Measurements from ENCODE around the gene SPATA45. TPM values are rescaled to one million over a fixed set of nuclear protein-coding genes. Genes with fewer than 3 reads are reported as not detected.

Gene SPATA45
- total RNA-seq, 1 experiment from 2014 or later: not detected

- BruUV-seq (replicated peaks): no TSS peak
Observed at GRCh38 chr1:212857992-212858460, 10.6 kb upstream of the SPATA45 start, which contains the start of gene FLVCR1. Gene FLVCR1 (plus strand): TSS chr1:212858275. CDS start chr1:212858453, 178 bp downstream.

GRCh38 chr1:212856755-212857154 lies 9.3 kb upstream of the SPATA45 start:
- peaks cover 42% of the 10 kb centered on the region for H3K79me2 ChIP-seq (ENCODE audit: low read length)
- H3K27me3 ChIP-seq (ENCODE audit: low read length): no peaks in the 10 kb centered on the region
- no peak overlapping the region for H3K27ac ChIP-seq (ENCODE audit: low read length)
- H3K36me3 ChIP-seq (ENCODE audit: low read depth, low read length): peaks cover 5% of the 10 kb centered on the region; the same call in 1 of the 2 replicates
- TF ChIP-seq EZH2 (IDR thresholded peaks at IDR 0.05; ENCODE audit: low read length, unreplicated experiment) (no peak), EZH2phosphoT487 (IDR thresholded peaks at IDR 0.05; ENCODE audit: borderline replicate concordance, low read length) (no peak)
- peaks cover 11% of the 10 kb centered on the region for H4K20me1 ChIP-seq (ENCODE audit: low read length)
- DNase-seq (no peak), ATAC-seq (no peak)
- POLR2A ChIA-PET (ENCODE audit: unreplicated experiment): interaction anchor here (0.6 kb wide), 1 partner anchor 12 kb away, joined by 6 read pairs; no protein-coding TSS in a partner anchor
- peak overlapping the region; percentile 92 for H3K4me3 ChIP-seq (ENCODE audit: low read length)
- peak overlapping the region; percentile 91 for H3K4me2 ChIP-seq (ENCODE audit: low read length)
- no peak overlapping the region; the same call in 1 of the 2 replicates for H3K9ac ChIP-seq (ENCODE audit: low read length)
- H3K9me3 ChIP-seq (ENCODE audit: low read length): no peaks in the 10 kb centered on the region
- BruUV-seq (replicated peaks): no TSS peak
- H3K4me1 ChIP-seq (ENCODE audit: insufficient read depth, low read length): peaks cover 26% of the 10 kb centered on the region
- 0 out of 2 replicates have a peak overlapping the region, but pooled peaks have one; percentile 83 for H2AFZ ChIP-seq (ENCODE audit: low read length)
- H3F3A ChIP-seq (ENCODE audit: low read length, unreplicated experiment): no peaks in the 10 kb centered on the region
- no peaks in the 10 kb centered on the region for H3K9me2 ChIP-seq (replicated peaks; ENCODE audit: low read length)
- intact Hi-C loops (cut with micrococcal nuclease): loop anchor here (5.0 kb wide), 4 partner anchors 96 to 211 kb away; partner anchors contain the start of genes ANGEL2 and VASH2
- CTCF ChIA-PET: no interaction called here

More at GRCh38 chr1:212857992-212858460, 10.6 kb upstream of the SPATA45 start, which contains the start of gene FLVCR1:
- peak within 1 kb of the TSS; percentile 83 for H2AFZ ChIP-seq (ENCODE audit: low read length)
- H3K27ac ChIP-seq (ENCODE audit: low read length): peak within 1 kb of the TSS; percentile 37
- DNase-seq (peak; percentile 98), ATAC-seq (peak; percentile 92)
- no peaks in the 10 kb centered on the region for H3K27me3 ChIP-seq (ENCODE audit: low read length)
- ChIA-PET CTCF (no interaction called here), POLR2A (ENCODE audit: unreplicated experiment) (interaction anchor here (0.6 to 1.0 kb wide), 9 partner anchors 9 to 1138 kb away, joined by 3 to 12 read pairs (median 4); partner anchors contain the start of gene SPATA45)
- TF ChIP-seq EZH2phosphoT487 (IDR thresholded peaks at IDR 0.05; ENCODE audit: borderline replicate concordance, low read length): no peak
- TF ChIP-seq CTCF (conservative IDR thresholded peaks at IDR 0.05; ENCODE audit: low read depth, low read length): no peak
- no peak for TF ChIP-seq EZH2 (IDR thresholded peaks at IDR 0.05; ENCODE audit: low read length, unreplicated experiment)
- peaks cover 31% of the 10 kb centered on the region for H3K4me1 ChIP-seq (ENCODE audit: insufficient read depth, low read length)
- no peaks in the 10 kb centered on the region for H3F3A ChIP-seq (ENCODE audit: low read length, unreplicated experiment)
- H3K4me2 ChIP-seq (ENCODE audit: low read length): peak within 1 kb of the TSS; percentile 91
- no peaks in the 10 kb centered on the region for H3K9me3 ChIP-seq (ENCODE audit: low read length)
- H4K20me1 ChIP-seq (ENCODE audit: low read length): peaks cover 17% of the 10 kb centered on the region
- H3K9me2 ChIP-seq (replicated peaks; ENCODE audit: low read length): no peaks in the 10 kb centered on the region
- peak within 1 kb of the TSS; percentile 84 for H3K9ac ChIP-seq (ENCODE audit: low read length)
- H3K36me3 ChIP-seq (ENCODE audit: low read depth, low read length): peaks cover 13% of the 10 kb centered on the region
- intact Hi-C loops (cut with micrococcal nuclease): loop anchor here (1.0 to 5.0 kb wide), 5 partner anchors 67 to 209 kb away; partner anchors contain the start of genes ANGEL2, NSL1, TATDN3 and VASH2
- H3K79me2 ChIP-seq (ENCODE audit: low read length): peaks cover 55% of the 10 kb centered on the region
- H3K4me3 ChIP-seq (ENCODE audit: low read length): peak within 1 kb of the TSS; percentile 92

- H3F3A ChIP-seq (ENCODE audit: low read length, unreplicated experiment): no peaks in the 10 kb centered on the region
- ChIA-PET CTCF (no interaction called here), POLR2A (ENCODE audit: unreplicated experiment) (no interaction called here)
- H3K79me2 ChIP-seq (ENCODE audit: low read length): peaks cover 13% of the 10 kb centered on the region
- TF ChIP-seq EZH2phosphoT487 (IDR thresholded peaks at IDR 0.05; ENCODE audit: borderline replicate concordance, low read length): no peak
- TF ChIP-seq CTCF (conservative IDR thresholded peaks at IDR 0.05; ENCODE audit: low read depth, low read length): no peak
- TF ChIP-seq EZH2 (IDR thresholded peaks at IDR 0.05; ENCODE audit: low read length, unreplicated experiment): no peak
- H2AFZ ChIP-seq (ENCODE audit: low read length): no peak overlapping the region
- no TSS peak for BruUV-seq (replicated peaks)
- peaks cover 8% of the 10 kb centered on the region for H3K4me1 ChIP-seq (ENCODE audit: insufficient read depth, low read length)
- no peaks in the 10 kb centered on the region for H3K9me2 ChIP-seq (replicated peaks; ENCODE audit: low read length)
- no peak overlapping the region for H3K9ac ChIP-seq (ENCODE audit: low read length)
- no peaks in the 10 kb centered on the region for H3K27me3 ChIP-seq (ENCODE audit: low read length)
- H3K4me3 ChIP-seq (ENCODE audit: low read length): no peak overlapping the region
- no peaks in the 10 kb centered on the region for H3K36me3 ChIP-seq (ENCODE audit: low read depth, low read length)
- H4K20me1 ChIP-seq (ENCODE audit: low read length): no peaks in the 10 kb centered on the region
- DNase-seq (peak; percentile 7), ATAC-seq (no peak)
- no peak overlapping the region for H3K4me2 ChIP-seq (ENCODE audit: low read length)
- no peaks in the 10 kb centered on the region for H3K9me3 ChIP-seq (ENCODE audit: low read length)
- H3K27ac ChIP-seq (ENCODE audit: low read length): no peak overlapping the region
- intact Hi-C loops (cut with micrococcal nuclease): no loop called here
Observed at GRCh38 chr1:212853658-212854057, 6.2 kb upstream of the SPATA45 start.
